Testis (tissue), 3 donors: ENCODE results near the gene AKAP6. TPM values are rescaled to one million over a fixed set of nuclear protein-coding genes. Genes with fewer than 3 reads are reported as not detected.

ENCODE experiments used
- DNase-seq: peaks from one replicate; pipeline ENCODE4 v3.0.0-alpha.2; 2019
- H3K27ac ChIP-seq, 2 donors: fragments of 200-600 bp; sonication (generic); one replicate each; pipeline ENCODE4 v1.5.1; 2019
- H3K27me3 ChIP-seq: fragments of 200-600 bp; sonication (generic); one replicate; pipeline ENCODE4 v1.5.1; 2019
- H3K36me3 ChIP-seq: fragments of 200-600 bp; sonication (generic); one replicate; pipeline ENCODE4 v1.5.1; 2017; ENCODE audit warnings: low read depth; ENCODE audit errors: missing control alignments
- H3K4me1 ChIP-seq: fragments of 200-600 bp; sonication (generic); one replicate; pipeline ENCODE4 v1.5.1; 2019
- H3K4me3 ChIP-seq, 2 donors: fragments of 200-600 bp; sonication (generic); one replicate each; pipeline ENCODE4 v1.5.1; 2017 to 2019
- H3K9me3 ChIP-seq: fragments of 200-600 bp; sonication (generic); one replicate; pipeline ENCODE4 v1.5.1; 2017
- CTCF ChIP-seq, 3 experiments: fragments of 450-650 bp in 2 of 3; fragments of 200-600 bp in 1 of 3; sonication (generic) in 1 of 3; IDR thresholded peaks; one replicate each; pipeline ENCODE4 v1.5.1; 2016 to 2019; ENCODE audit warnings: antibody characterized with exemption in 3 of 3, mild to moderate bottlenecking in 2 of 3, moderate library complexity in 1 of 3
- POLR2A ChIP-seq: fragments of 450-650 bp; IDR thresholded peaks from one replicate; pipeline ENCODE4 v1.6.1; 2017; ENCODE audit warnings: antibody characterized with exemption, mild to moderate bottlenecking, moderate library complexity
- WGBS, 2 donors: methylation state at CpG; one replicate each; pipeline ENCODE4 v1.1.5; 2018; 5-methylcytosine and 5-hydroxymethylcytosine counted together
- intact Hi-C: fragments of 100-400 bp; cut with DNase I; formaldehyde crosslinking; loops from one replicate; pipeline ENCODE4 v1.15.1; 2023; ENCODE audit warnings: low total_unique reads
- polyA plus RNA-seq: library from polyadenylated mRNA; stranded (reverse); fragments of 350-450 nt; fragmentation: Illumina TruSeq; extraction: RNeasy Lipid Tissue Mini Kit (QIAGEN cat#74804); gene quantifications from one replicate; pipeline ENCODE4 v1.2.3, GENCODE V29; 2014; ENCODE audit warnings: low read depth, low replicate concordance; ENCODE audit not compliant: insufficient read depth
- total RNA-seq, 2 donors: library from RNA; depleted of rRNA; stranded (reverse); fragments of >200 nt; gene quantifications; one replicate each; pipeline ENCODE4 v1.2.3, GENCODE V29; 2016

AKAP6 gene
- total and polyA plus RNA-seq, 3 donors from 2014 or later: 26.6 to 30.9 (median 30.9) TPM

GRCh38 chr14:32756173-32756572 is 427.1 kb downstream of the AKAP6 start:
- intact Hi-C loops: no loop called here
- no peaks in the 10 kb centered on the region for H3K9me3 ChIP-seq
- DNase-seq: no peak
- 100% methylated on average over 1 of the region's 1 CpG for WGBS, 2 donors
- TF ChIP-seq CTCF (IDR thresholded peaks at IDR 0.05): no peak
- no peak for TF ChIP-seq POLR2A
- H3K4me1 ChIP-seq: no peaks in the 10 kb centered on the region
- H3K4me3 ChIP-seq: no peak overlapping the region
- H3K36me3 ChIP-seq: no peaks in the 10 kb centered on the region
- no peaks in the 10 kb centered on the region for H3K27me3 ChIP-seq
- no peak overlapping the region for H3K27ac ChIP-seq

- Histone ChIP-seq H3K27me3 (no peaks in the 10 kb centered on the region), H3K4me1 (no peaks in the 10 kb centered on the region), H3K27ac (no peak overlapping the region), H3K4me3 (no peak overlapping the region), H3K36me3 (no peaks in the 10 kb centered on the region), H3K9me3 (no peaks in the 10 kb centered on the region)
- 76 to 92% methylated on average over 3 of the region's 3 CpGs for WGBS, 2 donors
- intact Hi-C loops: no loop called here
- TF ChIP-seq CTCF (IDR thresholded peaks at IDR 0.05) (no peak), POLR2A (no peak)
- DNase-seq: no peak
These were observed 427.7 kb downstream of the AKAP6 start for GRCh38 chr14:32756775-32757174.

GRCh38 chr14:32757568-32757967 is 428.5 kb downstream of the AKAP6 start:
- TF ChIP-seq CTCF (IDR thresholded peaks at IDR 0.05): no peak
- no peak for TF ChIP-seq POLR2A
- 83 to 85% methylated on average over 4 of the region's 4 CpGs for WGBS, 2 donors
- Histone ChIP-seq H3K4me1 (no peaks in the 10 kb centered on the region), H3K27ac (no peak overlapping the region), H3K4me3 (no peak overlapping the region), H3K27me3 (no peaks in the 10 kb centered on the region), H3K9me3 (no peaks in the 10 kb centered on the region), H3K36me3 (no peaks in the 10 kb centered on the region)
- intact Hi-C loops: no loop called here
- DNase-seq: no peak

- Histone ChIP-seq H3K27me3 (no peaks in the 10 kb centered on the region), H3K36me3 (no peaks in the 10 kb centered on the region), H3K9me3 (no peaks in the 10 kb centered on the region), H3K4me1 (no peaks in the 10 kb centered on the region), H3K4me3 (no peak overlapping the region), H3K27ac (no peak overlapping the region)
- no peak for TF ChIP-seq POLR2A
- no peak for TF ChIP-seq CTCF (IDR thresholded peaks at IDR 0.05)
- no peak for DNase-seq
- intact Hi-C loops: no loop called here
- 58 to 70% methylated on average over 5 of the region's 5 CpGs for WGBS, 2 donors
These were observed 432.4 kb downstream of the AKAP6 start for GRCh38 chr14:32761381-32761968.

GRCh38 chr14:32762886-32763285 is 433.8 kb downstream of the AKAP6 start:
- TF ChIP-seq POLR2A: no peak
- Histone ChIP-seq H3K9me3 (no peaks in the 10 kb centered on the region), H3K27ac (no peak overlapping the region), H3K4me3 (no peak overlapping the region), H3K27me3 (no peaks in the 10 kb centered on the region), H3K4me1 (no peaks in the 10 kb centered on the region), H3K36me3 (no peaks in the 10 kb centered on the region)
- no peak for DNase-seq
- WGBS, 2 donors: 63 to 84% methylated on average over 2 of the region's 2 CpGs
- intact Hi-C loops: no loop called here
